Measurements from ENCODE around the gene PEF1.

The PEF1 gene

GRCh38 chr1:31675161-31675560 is 30.5 kb upstream of the PEF1 start:
- TF ChIP-seq FOXM1 (IDR thresholded peaks at IDR 0.05; ENCODE audit: borderline replicate concordance, low read depth): no peak
- TF ChIP-seq, protein P1, sequence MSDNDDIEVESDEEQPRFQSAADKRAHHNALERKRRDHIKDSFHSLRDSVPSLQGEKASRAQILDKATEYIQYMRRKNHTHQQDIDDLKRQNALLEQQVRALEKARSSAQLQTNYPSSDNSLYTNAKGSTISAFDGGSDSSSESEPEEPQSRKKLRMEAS (IDR thresholded peaks at IDR 0.05): no peak
- TF ChIP-seq TEAD4 (IDR thresholded peaks at IDR 0.05): no peak
- no peak for TF ChIP-seq RAD21 (IDR thresholded peaks at IDR 0.05; ENCODE audit: low read depth)
- no peak for TF ChIP-seq TCF12 (IDR thresholded peaks at IDR 0.05; ENCODE audit: low read depth)
- TF ChIP-seq CREB1 (IDR thresholded peaks at IDR 0.05; ENCODE audit: low read depth): no peak
- TF ChIP-seq NFIC (IDR thresholded peaks at IDR 0.05): no peak
- TF ChIP-seq CEBPB (IDR thresholded peaks at IDR 0.05): no peak
- no peak for TF ChIP-seq ZBTB7A (IDR thresholded peaks at IDR 0.05; ENCODE audit: low read depth)
- no peak for TF ChIP-seq YY1 (IDR thresholded peaks at IDR 0.05; ENCODE audit: low read depth)
- TF ChIP-seq TAF1 (IDR thresholded peaks at IDR 0.05; ENCODE audit: low read depth): no peak
- TF ChIP-seq USF1 (IDR thresholded peaks at IDR 0.05): no peak
- TF ChIP-seq EGR1 (IDR thresholded peaks at IDR 0.05): no peak
- TF ChIP-seq EP300 (IDR thresholded peaks at IDR 0.05; ENCODE audit: borderline replicate concordance): no peak
- no peak for TF ChIP-seq REST (IDR thresholded peaks at IDR 0.05; ENCODE audit: low read depth)

DNA sequence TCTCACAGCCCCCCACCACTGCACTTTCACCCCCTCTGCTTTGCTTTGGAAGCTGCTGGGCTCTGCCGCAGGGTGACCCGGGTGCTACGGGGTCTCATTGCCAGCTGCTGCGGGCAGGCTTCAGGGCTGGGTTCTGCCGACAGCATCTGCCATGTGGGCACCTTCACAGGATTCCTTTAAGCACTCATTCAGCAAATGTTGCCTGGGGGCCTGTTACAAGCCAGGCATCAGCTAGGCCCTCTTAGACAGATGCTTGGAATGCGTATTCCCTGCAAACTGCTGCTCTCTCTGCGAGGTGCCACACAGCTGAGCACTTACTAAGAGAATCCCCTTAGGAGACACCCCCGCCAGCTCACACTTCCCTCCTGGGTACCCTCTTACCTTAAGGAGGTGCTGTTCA is 29.9 kb upstream of the PEF1 start:
- TF ChIP-seq EP300 (IDR thresholded peaks at IDR 0.05; ENCODE audit: borderline replicate concordance) (no peak), NFIC (IDR thresholded peaks at IDR 0.05) (no peak), TAF1 (IDR thresholded peaks at IDR 0.05; ENCODE audit: low read depth) (no peak), CREB1 (IDR thresholded peaks at IDR 0.05; ENCODE audit: low read depth) (no peak), EGR1 (IDR thresholded peaks at IDR 0.05) (no peak), ZBTB7A (IDR thresholded peaks at IDR 0.05; ENCODE audit: low read depth) (no peak), RAD21 (IDR thresholded peaks at IDR 0.05; ENCODE audit: low read depth) (no peak), TEAD4 (IDR thresholded peaks at IDR 0.05) (no peak), USF1 (IDR thresholded peaks at IDR 0.05) (no peak)

GRCh38 chr1:31673433-31673832 is 28.8 kb upstream of the PEF1 start:
- TF ChIP-seq REST (IDR thresholded peaks at IDR 0.05; ENCODE audit: low read depth) (no peak), CREB1 (IDR thresholded peaks at IDR 0.05; ENCODE audit: low read depth) (no peak), TEAD4 (IDR thresholded peaks at IDR 0.05) (no peak), EP300 (IDR thresholded peaks at IDR 0.05; ENCODE audit: borderline replicate concordance) (no peak), EGR1 (IDR thresholded peaks at IDR 0.05) (no peak), CEBPB (IDR thresholded peaks at IDR 0.05) (no peak)
- TF ChIP-seq, protein P1 (IDR thresholded peaks at IDR 0.05): no peak

GRCh38 chr1:31672986-31673385 is 28.3 kb upstream of the PEF1 start:
- TF ChIP-seq TEAD4 (IDR thresholded peaks at IDR 0.05): no peak
- TF ChIP-seq, protein P1 (IDR thresholded peaks at IDR 0.05): no peak
- TF ChIP-seq TAF1 (IDR thresholded peaks at IDR 0.05; ENCODE audit: low read depth): no peak
- no peak for TF ChIP-seq REST (IDR thresholded peaks at IDR 0.05; ENCODE audit: low read depth)
- TF ChIP-seq TCF12 (IDR thresholded peaks at IDR 0.05; ENCODE audit: low read depth): no peak
- no peak for TF ChIP-seq CEBPB (IDR thresholded peaks at IDR 0.05)
- TF ChIP-seq RAD21 (IDR thresholded peaks at IDR 0.05; ENCODE audit: low read depth): no peak
- TF ChIP-seq FOXM1 (IDR thresholded peaks at IDR 0.05; ENCODE audit: borderline replicate concordance, low read depth): no peak
- no peak for TF ChIP-seq YY1 (IDR thresholded peaks at IDR 0.05; ENCODE audit: low read depth)
- no peak for TF ChIP-seq CREB1 (IDR thresholded peaks at IDR 0.05; ENCODE audit: low read depth)
- TF ChIP-seq USF1 (IDR thresholded peaks at IDR 0.05): no peak
- TF ChIP-seq NFIC (IDR thresholded peaks at IDR 0.05): no peak
- no peak for TF ChIP-seq EP300 (IDR thresholded peaks at IDR 0.05; ENCODE audit: borderline replicate concordance)
